Stimulated activated CD8-positive, alpha-beta memory T cell treated with anti-CD3 and anti-CD28 coated beads, Interleukin-15, amount 100 ng/mL, for 48 hours (primary cell): ENCODE results near the gene CHMP4A.
"Not testable (repeated sequence)": the region's sequence is repeated elsewhere in the genome, so short reads cannot be mapped to it uniquely, and the experiment has no call there.

Experiments
- DNase-seq, 2 donors: peaks; one replicate each; pipeline ENCODE4 v3.0.0-alpha.2; 2020; ENCODE audit warnings: low read depth in 2 of 2

The CHMP4A gene

GRCh38 chr14:24226473-24226872 is 13.2 kb upstream of the CHMP4A start:
- DNase-seq: no peak

GRCh38 chr14:24224618-24225071 is 11.4 kb upstream of the CHMP4A start:
- DNase-seq: no peak

- not testable (repeated sequence) for DNase-seq
These were observed 9.7 kb upstream of the CHMP4A start for GRCh38 chr14:24222987-24223386.

- DNase-seq: no peak
These were observed 6.2 kb upstream of the CHMP4A start for GRCh38 chr14:24219521-24219920.

GRCh38 chr14:24219080-24219479 is 5.8 kb upstream of the CHMP4A start:
- no peak for DNase-seq

GRCh38 chr14:24216876-24217275 is 3.6 kb upstream of the CHMP4A start:
- not testable (repeated sequence) for DNase-seq

GRCh38 chr14:24216345-24216699 is 3.0 kb upstream of the CHMP4A start:
- no peak for DNase-seq

GRCh38 chr14:24215495-24216344 is 2.4 kb upstream of the CHMP4A start, which contains the start of gene MDP1:
MDP1 (minus strand) TSS chr14:24216066; CDS start chr14:24215955, 111 bp downstream.
- DNase-seq: peak; percentile 75 to 79

- DNase-seq: no peak
These were observed 776 bp upstream of the CHMP4A start for GRCh38 chr14:24213866-24214662.

GRCh38 chr14:24211311-24211710 is 2.0 kb downstream of the CHMP4A start:
- no peak for DNase-seq

- DNase-seq: no peak
These were observed 5.7 kb downstream of the CHMP4A start for GRCh38 chr14:24207625-24208024.

- DNase-seq: no peak
These were observed 6.2 kb downstream of the CHMP4A start for GRCh38 chr14:24207104-24207551.

GRCh38 chr14:24206260-24207103 is 6.8 kb downstream of the CHMP4A start:
- no peak for DNase-seq

GRCh38 chr14:24204163-24205146 is 8.8 kb downstream of the CHMP4A start:
- no peak for DNase-seq

- not testable (repeated sequence) for DNase-seq
These were observed 9.9 kb downstream of the CHMP4A start for GRCh38 chr14:24203249-24203886.

- not testable (repeated sequence) for DNase-seq
These were observed 10.8 kb downstream of the CHMP4A start for GRCh38 chr14:24202538-24202937.

GRCh38 chr14:24198814-24199524 is 14.3 kb downstream of the CHMP4A start:
- no peak for DNase-seq

- no peak for DNase-seq
These were observed 16.2 kb downstream of the CHMP4A start for GRCh38 chr14:24197056-24197450.
